ENCODE data around the gene ZMYM1.
"Not testable (repeated sequence)": the region's sequence is repeated elsewhere in the genome, so short reads cannot be mapped to it uniquely, and the experiment has no call there.

Gene ZMYM1

DNA sequence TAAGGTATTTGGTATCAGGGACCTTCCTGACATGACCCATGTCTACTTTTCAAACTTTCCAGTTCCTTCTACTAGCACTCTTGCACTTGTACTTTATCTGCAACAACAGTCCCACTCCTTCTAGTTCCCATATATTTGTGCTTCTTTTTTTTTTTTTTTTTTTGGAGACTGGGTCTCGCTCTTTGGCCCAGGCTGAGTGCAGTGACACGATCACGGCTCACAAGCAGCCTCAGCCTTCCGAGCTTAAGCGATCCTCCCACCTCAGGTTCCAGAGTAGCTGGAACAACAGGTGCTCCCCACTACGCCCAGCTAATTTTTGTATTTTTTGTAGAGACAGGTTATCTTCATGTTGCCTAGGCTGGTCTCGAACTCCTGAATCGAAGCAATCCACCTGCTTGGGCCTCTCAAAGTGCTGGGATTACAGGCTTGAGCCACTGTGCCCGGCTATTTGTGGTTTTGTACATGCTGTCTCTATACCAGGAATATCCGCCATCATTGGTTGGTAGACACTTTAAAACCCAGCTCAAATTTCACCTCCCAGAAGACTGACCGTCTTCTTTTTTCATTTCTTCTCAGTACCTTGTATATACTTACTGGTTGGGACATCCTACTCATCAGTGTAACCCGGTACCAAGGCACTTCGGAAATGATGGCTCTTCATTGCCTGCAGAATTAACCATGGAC lies 1.1 kb downstream of the ZMYM1 start:
- no peak for DNase-seq

DNA sequence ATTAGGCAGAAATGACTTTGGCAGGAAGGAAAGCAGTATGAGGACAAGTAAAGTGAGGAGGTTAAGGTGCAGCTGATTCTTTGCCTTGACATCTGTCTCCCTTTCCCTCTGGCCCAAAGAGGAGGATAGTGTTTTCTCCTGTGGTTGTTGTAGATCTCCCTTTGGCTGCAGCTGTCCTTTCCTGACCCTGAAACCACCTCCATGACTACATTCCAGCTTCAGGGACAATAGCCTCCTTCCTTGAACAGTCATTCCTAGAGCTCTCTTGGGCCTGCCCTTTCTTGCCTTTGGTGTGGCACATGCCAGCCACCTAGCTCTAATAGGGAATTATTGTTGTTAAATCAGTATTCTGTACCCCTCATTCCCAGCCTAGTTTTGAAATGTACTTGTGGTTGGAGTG lies 6.2 kb downstream of the ZMYM1 start:
- DNase-seq = no peak

DNA sequence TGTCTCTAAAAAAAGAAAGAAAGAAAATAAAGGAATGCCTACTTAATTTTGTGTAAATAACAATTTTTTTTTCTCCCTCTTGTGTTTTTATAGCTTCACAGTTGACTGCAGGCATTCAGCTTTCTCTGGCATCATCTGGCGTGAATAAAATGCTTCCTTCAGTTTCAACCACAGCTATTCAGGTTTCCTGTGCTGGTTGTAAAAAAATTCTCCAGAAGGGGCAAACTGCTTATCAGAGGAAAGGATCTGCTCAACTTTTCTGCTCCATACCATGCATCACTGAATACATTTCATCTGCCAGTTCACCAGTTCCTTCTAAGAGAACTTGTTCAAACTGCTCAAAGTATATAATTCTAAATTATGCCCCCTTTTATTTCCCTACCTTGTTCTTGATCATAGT lies 18.0 kb downstream of the ZMYM1 start:
- no peak for DNase-seq

DNA sequence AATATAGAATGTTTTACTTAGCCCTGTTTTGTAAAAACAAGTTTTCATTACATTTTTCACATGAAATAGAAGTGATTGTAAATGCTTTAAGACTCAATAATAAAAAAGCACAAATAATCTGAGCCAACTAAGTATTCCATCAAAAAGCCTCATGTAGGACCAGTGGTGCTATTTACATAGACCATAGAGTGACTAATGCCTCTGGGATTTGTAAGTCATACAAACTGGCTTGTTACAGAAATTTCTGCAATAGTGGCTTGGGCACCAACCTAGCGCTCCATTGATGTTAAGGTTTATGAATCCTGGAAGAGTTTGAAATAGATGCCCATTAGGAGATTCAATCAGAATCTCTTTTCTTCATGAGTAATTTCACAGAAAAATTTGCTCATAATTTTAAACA lies 31.9 kb downstream of the ZMYM1 start:
- DNase-seq = no peak

DNA sequence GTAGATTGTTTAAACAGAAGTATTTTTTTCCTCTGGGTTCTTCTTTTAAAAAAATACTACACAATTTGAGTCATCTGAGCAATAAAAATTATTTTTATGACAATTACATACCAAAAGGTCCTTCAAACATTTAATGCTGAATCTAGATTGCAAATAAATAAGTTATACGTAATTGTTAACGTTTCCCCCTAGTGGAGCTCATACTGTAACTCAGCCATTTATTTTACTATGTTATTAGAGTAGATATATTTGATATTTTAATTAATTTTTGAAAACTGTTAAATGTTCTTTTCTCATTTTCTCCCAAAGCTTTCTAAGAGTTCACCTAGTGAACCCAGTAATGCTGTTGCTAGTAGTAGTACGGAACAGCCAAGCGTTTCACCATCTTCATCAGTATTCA lies 33.5 kb downstream of the ZMYM1 start:
- no peak for DNase-seq

DNA sequence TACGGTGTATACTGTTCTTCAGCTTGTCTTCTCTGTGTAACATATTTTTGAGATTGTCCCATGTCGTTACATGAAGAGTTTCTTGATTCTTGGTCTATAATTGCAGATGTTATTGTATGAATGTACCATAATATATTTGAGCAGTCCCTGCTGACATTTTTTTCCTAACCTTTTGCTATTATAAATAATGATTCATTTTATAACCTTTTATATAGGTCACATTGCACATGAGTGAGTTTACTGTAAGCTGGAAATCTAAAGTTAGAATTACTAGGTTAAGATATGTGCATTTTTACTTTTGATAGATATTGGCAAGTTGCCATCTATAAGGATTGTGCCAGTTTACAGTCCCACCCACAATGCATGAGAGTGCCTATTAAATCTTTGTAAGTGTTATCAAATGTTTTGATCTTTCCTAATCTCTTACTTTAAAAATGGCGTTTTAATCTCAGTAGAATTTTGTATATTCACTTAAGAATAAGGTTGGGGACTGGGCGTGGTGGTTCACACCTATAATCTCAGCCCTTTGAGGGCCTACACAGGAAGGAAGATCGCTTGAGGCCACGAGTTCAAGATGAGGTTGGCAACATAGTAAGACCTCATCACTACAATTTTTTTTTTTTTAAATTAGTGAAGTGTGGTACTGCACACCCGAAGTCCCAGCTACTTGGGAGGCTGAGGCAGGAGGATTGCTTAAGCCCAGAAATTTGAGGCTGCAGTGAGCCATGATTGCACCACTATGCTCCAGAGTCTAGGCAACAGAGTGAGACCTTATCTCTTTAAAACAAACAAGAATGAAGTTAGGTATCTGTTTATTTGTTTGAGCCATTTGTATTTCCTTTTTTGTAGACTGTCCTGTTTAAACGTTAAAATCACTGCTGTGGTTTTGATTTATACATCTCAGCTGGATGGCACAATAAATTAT lies 36.5 kb downstream of the ZMYM1 start:
- DNase-seq = no peak

DNA sequence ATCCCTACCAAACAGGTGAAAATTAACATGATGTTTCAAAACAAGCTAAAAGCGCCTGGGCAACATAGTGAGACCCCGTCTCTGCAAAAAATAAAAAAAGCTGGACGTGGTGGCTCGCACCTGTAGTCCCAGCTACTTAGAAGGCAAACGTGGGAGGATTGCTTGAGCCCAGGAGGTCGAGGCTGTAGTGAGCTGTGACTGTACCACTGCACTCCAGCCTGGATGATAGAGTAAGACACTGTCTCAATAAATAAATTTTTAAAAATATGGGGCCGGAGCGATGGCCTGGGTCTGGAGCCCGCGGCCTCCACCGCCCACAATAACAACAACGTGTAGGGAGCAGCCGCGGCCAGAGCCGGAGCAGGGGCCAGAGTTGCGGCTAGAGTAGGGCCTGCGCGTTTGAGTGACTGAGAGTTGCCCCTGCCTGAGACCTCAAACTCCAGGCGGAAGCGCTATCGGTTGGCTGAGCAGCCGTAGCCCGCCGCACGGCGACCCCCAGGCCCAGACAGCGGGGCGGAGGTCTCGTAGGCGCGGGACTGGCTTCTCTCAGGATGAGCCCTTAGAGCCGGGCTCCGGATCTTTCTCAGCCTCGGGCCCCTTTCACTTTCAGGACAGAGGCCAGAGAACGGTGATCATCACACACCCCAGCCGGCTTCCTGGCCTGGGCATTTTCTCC lies 41.4 kb downstream of the ZMYM1 start:
- no peak for DNase-seq

DNA sequence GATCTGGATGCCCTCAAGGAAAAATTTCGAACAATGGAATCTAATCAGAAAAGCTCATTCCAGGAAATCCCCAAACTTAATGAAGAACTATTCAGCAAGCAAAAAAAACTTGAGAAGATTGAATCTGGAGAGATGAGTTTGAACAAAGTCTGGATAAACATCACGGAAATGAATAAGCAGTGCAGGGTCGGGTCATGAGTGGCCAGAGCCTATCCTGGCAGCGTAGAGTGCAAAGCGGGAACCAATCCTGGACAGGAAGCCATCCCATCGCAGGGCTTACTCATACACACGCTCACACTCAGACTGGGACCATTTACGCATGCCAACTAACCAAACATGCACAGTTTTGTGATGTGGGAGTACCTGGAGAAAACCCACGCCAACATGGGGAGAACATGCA lies 43.1 kb downstream of the ZMYM1 start:
- no peak for DNase-seq

DNA sequence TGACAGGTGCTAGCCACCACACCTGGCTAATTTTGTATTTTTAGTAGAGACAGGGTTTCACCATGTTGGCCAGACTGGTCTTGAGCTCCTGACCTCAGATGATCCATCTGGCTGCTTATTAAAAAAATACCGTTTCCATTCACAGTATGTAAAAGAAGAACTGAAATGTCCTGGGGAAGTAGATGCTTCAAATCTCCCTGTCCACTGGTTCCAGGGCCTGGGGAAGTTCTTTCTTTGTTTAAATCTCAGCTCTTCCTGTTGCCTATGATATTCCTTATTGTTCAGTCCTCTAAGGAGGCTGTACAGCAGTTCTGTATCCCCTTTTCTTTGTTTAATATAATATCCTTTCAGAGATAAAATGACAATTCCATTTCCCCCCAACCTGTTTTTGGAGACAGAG lies 47.4 kb downstream of the ZMYM1 start:
- DNase-seq = no peak

DNA sequence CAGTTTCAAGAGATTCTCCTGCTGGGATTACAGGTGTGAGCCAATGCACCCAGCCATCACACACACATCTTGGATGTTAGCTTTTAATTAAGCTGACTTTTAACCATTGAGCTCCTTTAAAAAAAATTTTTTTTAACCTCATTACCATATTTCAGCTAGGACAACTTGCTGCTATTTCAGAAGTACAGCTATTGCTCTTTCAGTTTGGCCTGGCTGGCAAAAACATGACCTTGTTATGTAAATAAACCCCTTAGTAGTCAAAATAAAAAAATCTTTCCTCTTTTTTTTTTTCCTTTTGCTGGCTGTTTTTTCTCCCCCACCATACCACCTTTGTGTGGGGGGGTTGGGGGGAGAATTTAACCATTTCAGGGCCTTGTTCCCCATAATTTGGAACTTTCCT lies 49.9 kb downstream of the ZMYM1 start:
- DNase-seq = no peak

DNA sequence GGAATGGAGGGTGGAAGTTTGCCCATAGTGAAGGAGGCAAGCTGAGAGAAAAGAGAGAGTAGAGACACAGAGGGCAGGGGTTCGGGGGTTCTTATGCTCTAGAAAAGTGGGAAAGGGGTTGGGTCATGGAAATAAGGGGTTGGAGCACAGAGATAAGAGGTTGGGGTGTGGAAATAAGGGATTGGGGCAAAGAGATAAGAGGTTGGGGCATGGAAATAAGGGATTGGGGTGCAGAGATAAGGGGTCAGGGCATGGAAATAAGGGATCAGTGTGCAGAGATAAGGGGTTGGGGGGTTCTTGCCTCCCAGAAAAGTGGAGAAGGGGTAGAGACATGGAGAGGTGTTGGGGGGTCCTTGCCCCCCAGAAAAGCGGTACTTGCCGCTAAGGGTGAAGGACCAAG lies 57.6 kb downstream of the ZMYM1 start:
- DNase-seq = no peak

DNA sequence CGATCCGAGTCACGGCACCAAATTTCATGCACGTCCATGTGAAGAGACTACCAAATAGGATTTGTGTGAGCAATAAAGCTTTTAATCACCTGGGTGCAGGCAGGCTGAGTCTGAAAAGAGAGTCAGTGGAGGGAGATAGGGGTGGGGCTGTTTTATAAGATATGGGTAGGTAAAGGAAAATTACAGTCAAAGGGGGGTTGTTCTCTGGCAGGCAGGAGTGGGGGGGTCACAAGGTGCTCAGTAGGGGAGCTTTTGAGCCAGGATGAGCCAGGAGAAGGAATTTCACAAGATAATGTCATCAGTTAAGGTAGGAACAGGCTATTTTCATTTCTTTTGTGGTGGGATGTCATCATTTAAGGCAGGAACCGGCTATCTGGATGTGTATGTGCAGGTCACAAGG lies 58.4 kb downstream of the ZMYM1 start:
- DNase-seq = not testable (repeated sequence)

DNA sequence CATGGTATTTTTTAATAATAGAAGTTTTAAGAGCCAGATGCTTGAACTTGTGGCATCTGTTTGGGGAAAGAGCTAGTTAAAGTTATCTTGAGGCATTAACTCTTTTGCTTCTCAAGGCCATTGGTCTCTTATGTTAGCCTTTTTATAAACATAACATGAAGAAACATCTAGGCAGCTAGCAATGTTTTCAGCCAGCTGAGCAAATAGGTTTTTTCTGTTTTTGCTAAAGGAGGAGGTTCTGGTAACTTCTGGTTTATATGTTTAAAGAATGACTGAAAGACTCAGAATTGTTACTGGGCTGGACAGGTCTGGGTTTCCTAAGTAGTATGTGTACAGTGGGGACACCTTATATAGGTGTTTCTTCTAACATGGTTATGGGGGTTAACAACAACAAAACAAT lies 63.1 kb downstream of the ZMYM1 start:
- not testable (repeated sequence) for DNase-seq

DNA sequence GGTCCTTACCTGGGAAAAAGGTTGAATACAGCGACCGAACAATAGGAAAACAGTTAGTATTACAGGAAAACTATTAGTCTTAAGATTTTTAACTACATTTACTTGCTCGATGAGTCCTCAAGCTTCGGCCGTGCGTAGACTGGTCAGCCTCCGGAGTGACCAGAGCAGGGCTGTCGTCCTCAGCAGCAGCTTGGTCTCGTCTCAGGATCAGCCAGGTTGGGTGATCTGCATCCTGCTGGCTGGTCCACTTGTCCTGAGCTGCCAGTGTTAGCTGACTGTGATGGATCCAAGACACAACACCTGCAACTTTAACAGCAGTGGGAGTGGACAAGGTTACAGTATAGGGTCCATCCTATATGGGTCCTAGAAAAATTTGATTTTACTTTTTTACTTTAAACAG lies 63.5 kb downstream of the ZMYM1 start:
- DNase-seq = not testable (repeated sequence)

DNA sequence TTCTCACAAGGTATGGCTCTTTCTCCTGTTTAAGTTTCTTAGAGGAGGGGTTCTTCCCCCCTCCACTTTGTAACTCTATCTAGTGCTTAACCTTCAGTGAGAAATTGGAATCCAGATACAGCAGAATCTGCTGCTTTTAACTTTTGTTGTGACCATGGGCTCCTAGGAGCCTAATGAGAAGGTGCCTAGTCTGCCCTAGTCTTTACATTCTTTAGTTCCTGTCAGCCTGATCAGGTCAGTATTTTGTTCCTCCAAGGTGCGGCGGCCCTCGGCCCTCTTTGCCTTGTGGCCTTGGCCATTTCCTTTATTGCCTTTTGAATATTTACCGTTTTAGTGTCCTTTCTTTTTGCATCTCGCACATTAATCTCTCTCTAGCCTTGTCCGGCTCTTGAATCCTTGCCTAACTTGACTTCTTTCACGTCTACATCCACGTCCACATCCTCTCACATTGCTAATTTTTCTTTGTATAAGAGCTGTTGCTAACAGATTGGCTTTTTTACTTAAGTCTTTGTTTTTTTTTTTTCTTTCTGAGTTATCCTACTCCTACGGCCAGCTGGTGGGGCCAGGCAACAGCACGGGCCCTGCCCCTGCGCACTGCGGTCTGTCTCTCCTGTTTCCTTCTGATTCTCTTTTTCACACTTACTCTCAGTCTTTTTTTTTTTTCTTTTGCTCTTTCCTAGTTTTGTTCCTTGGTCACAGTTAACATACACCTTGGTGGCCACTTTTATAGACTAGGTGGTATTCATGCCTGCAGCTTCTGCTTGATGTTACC lies 64.7 kb downstream of the ZMYM1 start:
- DNase-seq = no peak

DNA sequence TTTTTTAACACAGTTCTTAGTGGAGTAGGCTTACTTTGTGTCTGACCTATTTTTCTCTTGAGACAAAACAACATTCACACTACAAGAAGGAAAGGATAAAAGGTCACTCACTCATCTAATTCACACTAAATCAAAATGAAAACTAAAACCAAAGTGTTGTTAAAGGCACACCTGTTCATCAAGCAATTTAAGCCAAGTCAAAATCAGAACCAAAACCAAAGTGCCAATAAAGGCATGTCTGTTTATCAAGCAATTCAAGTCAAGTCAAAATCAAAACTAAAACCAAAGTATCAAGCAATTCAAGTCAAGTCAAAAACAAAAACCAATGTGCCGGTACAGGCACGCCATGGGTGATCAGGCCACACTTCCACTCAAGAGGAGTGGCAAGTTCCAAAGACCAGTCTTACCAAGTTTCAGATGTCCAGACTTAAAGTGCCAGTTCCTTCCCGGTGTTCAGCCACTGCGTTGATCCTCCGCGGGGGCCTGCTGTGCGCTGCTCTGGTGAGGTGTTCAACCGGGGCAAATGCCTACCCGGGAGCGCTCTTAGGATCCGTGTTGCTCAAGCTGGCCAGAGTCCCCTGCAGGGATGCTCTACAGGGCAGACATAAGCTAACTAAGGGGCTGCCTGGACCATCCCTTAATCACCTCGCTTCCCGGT lies 66.8 kb downstream of the ZMYM1 start:
- DNase-seq = not testable (repeated sequence)

DNA sequence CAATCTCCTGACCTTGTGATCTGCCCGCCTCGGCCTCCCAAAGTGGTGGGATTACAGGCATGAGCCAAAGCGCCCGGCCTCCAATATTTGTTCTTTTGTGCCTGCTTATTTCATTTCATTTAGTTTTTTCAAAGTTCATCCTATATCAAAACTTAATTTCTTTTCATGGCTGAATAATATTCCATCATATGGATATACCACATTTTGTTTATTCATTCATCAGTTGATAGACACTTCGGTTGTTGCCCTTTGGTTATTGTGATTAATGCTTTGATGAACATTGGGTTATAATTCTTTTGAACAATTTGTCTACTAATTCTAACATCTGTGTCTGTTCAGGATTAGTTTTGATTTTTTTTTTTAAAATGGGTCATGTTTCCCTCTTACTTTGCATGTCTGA lies 72.0 kb downstream of the ZMYM1 start:
- no peak for DNase-seq

DNA sequence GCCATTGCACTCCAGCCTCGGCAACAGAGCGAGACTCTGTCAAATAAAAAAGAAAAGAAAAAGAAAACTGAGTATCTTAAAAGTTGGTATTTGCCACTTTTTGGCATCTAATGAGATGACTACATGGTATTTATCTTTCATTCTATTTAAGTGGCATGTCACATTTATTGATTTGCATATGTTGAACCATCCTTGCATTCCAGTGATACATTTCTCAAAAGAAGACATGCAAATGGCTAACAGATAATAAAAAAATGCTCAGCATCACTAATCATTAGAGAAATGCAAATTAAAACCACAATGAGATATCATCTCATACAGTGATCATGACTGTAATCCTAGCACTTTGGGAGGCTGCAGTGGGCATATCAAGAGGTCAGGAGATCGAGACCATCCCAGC lies 85.7 kb downstream of the ZMYM1 start:
- DNase-seq = no peak
